PC-3 (cell line): ENCODE measurements around the gene ENAH.

Experiments
- EZH2 ChIP-seq: fragments of 300-600 bp; sonication (generic); IDR thresholded peaks from one replicate; pipeline ENCODE4 v1.6.1; 2017; ENCODE audit warnings: antibody characterized with exemption, mild to moderate bottlenecking, low read length; ENCODE audit not compliant: unreplicated experiment
- EZH2phosphoT487 ChIP-seq: fragments of 300-600 bp; sonication (generic); IDR thresholded peaks from 2 replicates; pipeline ENCODE4 v1.6.1; 2018; ENCODE audit warnings: mild to moderate bottlenecking, antibody characterized with exemption, low read length, borderline replicate concordance
- TF ChIP-seq, protein P1 (sequence below): fragments of 300-600 bp; sonication (generic); conservative IDR thresholded peaks from 2 replicates; pipeline ENCODE4 v1.5.1; 2017; ENCODE audit warnings: antibody characterized with exemption, low read depth, mild to moderate bottlenecking, low read length

DNA sequence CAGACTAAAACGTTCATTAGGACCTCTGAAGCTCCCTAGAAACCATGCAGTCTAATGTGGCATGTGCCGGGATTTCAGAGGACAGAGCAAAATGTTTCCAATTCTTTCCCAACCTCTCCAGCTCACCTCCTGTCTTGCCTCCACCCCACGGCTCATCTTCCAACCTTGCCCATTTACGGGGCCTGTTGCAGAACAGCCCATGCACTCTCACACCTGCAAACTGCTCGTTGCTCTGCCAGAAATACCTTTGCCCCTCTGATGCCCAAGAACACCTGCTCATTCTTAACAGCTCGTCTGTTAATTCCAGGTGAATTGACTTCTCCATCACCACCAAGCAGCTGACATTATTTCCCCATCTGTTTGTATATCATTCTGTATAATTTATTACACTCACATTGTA is 171.2 kb downstream of the ENAH start:
- TF ChIP-seq, protein P1, sequence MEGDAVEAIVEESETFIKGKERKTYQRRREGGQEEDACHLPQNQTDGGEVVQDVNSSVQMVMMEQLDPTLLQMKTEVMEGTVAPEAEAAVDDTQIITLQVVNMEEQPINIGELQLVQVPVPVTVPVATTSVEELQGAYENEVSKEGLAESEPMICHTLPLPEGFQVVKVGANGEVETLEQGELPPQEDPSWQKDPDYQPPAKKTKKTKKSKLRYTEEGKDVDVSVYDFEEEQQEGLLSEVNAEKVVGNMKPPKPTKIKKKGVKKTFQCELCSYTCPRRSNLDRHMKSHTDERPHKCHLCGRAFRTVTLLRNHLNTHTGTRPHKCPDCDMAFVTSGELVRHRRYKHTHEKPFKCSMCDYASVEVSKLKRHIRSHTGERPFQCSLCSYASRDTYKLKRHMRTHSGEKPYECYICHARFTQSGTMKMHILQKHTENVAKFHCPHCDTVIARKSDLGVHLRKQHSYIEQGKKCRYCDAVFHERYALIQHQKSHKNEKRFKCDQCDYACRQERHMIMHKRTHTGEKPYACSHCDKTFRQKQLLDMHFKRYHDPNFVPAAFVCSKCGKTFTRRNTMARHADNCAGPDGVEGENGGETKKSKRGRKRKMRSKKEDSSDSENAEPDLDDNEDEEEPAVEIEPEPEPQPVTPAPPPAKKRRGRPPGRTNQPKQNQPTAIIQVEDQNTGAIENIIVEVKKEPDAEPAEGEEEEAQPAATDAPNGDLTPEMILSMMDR = no peak
- TF ChIP-seq EZH2phosphoT487 (no peak), EZH2 (no peak)
